Left renal cortex interstitium (tissue), 4 donors: ENCODE results near the gene MET. TPM values are rescaled to one million over a fixed set of nuclear protein-coding genes. Genes with fewer than 3 reads are reported as not detected.

Source experiments
- DNase-seq, 4 donors: peaks; one replicate each; pipeline ENCODE4 v3.0.0-alpha.2; 2013; ENCODE audit warnings: low read depth in 4 of 4, low spot score in 2 of 4, missing footprints in 1 of 4
- polyA plus RNA-seq, 4 donors: library from polyadenylated mRNA; unstranded; fragments of 120-200 nt; gene quantifications; one replicate each; pipeline ENCODE4 v1.2.1, GENCODE V29; 2013; ENCODE audit not compliant: insufficient read length in 4 of 4

Gene MET
- polyA plus RNA-seq, 4 donors, result 35.2 to 46.0 (median 38.6) TPM

GRCh38 chr7:116724560-116725231, 52.7 kb downstream of the MET start:
- DNase-seq, result no peak

GRCh38 chr7:116726149-116726548, 54.2 kb downstream of the MET start:
- DNase-seq, result no peak

- DNase-seq, result no peak
These were observed 54.9 kb downstream of the MET start for GRCh38 chr7:116726713-116727431.

- DNase-seq, result no peak
These were observed 55.5 kb downstream of the MET start for GRCh38 chr7:116727432-116728009.

GRCh38 chr7:116728413-116728812, 56.4 kb downstream of the MET start:
- DNase-seq, result no peak

- no peak for DNase-seq
These were observed 58.4 kb downstream of the MET start for GRCh38 chr7:116730097-116731022.

- no peak for DNase-seq
These were observed 59.0 kb downstream of the MET start for GRCh38 chr7:116731023-116731395.

- DNase-seq, result no peak
These were observed 59.7 kb downstream of the MET start for GRCh38 chr7:116731445-116732335.

- no peak for DNase-seq
These were observed 61.0 kb downstream of the MET start for GRCh38 chr7:116732788-116733694.

- no peak for DNase-seq
These were observed 62.1 kb downstream of the MET start for GRCh38 chr7:116733924-116734580.

GRCh38 chr7:116734710-116735109, 62.7 kb downstream of the MET start:
- DNase-seq, result no peak

- no peak for DNase-seq
These were observed 65.1 kb downstream of the MET start for GRCh38 chr7:116736927-116737715.

GRCh38 chr7:116738378-116738777, 66.4 kb downstream of the MET start:
- DNase-seq, result no peak

- DNase-seq, result no peak
These were observed 67.3 kb downstream of the MET start for GRCh38 chr7:116739307-116739706.

- DNase-seq, result no peak
These were observed 68.2 kb downstream of the MET start for GRCh38 chr7:116740231-116740630.

GRCh38 chr7:116740755-116741462, 68.9 kb downstream of the MET start:
- DNase-seq, result no peak
